K562 (cell line): ENCODE results near the gene GP1BB.

Experiments used
- CTCF ChIP-seq, 3 experiments: IDR thresholded peaks in 2 of 3; conservative IDR thresholded peaks in 1 of 3; 2 replicates each; pipeline ENCODE4 v1.5.1; 2011 to 2012; ENCODE audit warnings: low read length in 3 of 3, mild to moderate bottlenecking in 3 of 3, control low read depth in 2 of 3, improper control_type of control experiment in 1 of 3, inconsistent platforms in 1 of 3, low read depth in 1 of 3, mixed read lengths in 1 of 3, moderate library complexity in 1 of 3; ENCODE audit not compliant: insufficient read depth in 2 of 3
- DDX20 ChIP-seq: fragments of 450-650 bp; IDR thresholded peaks from 2 replicates; pipeline ENCODE4 v1.6.1; 2016; ENCODE audit warnings: missing genetic modification characterization, low read depth, mild to moderate bottlenecking, missing compliant biosample characterization, moderate library complexity
- EZH2 ChIP-seq: IDR thresholded peaks from 2 replicates; pipeline ENCODE4 v1.6.1; 2012; ENCODE audit warnings: low read depth, mild to moderate bottlenecking, inconsistent platforms, low read length, borderline replicate concordance
- GABPA ChIP-seq: fragments of 200-800 bp; sonication (Bioruptor generic); conservative IDR thresholded peaks from 2 replicates; pipeline ENCODE4 v1.6.1; 2016; ENCODE audit warnings: low read depth, missing genetic modification characterization, missing compliant biosample characterization
- HNRNPL ChIP-seq: fragments of 200-400 bp; formaldehyde crosslinking; IDR thresholded peaks from 2 replicates; pipeline ENCODE4 v1.6.1; 2017; ENCODE audit warnings: low read depth, mild to moderate bottlenecking, low read length
- KDM1A ChIP-seq, 2 experiments: fragments of 450-650 bp; IDR thresholded peaks; 2 replicates each; pipeline ENCODE4 v1.6.1; 2016; ENCODE audit warnings: mild to moderate bottlenecking in 2 of 2
- L3MBTL2 ChIP-seq: fragments of 450-650 bp; IDR thresholded peaks from 2 replicates; pipeline ENCODE4 v1.6.1; 2016; ENCODE audit warnings: mild to moderate bottlenecking, moderate library complexity
- PHF8 ChIP-seq: fragments of 200-600 bp; sonication (generic); IDR thresholded peaks from 2 replicates; pipeline ENCODE4 v1.6.1; 2012; ENCODE audit warnings: mixed run types, mild to moderate bottlenecking, inconsistent platforms, low read length, moderate library complexity, borderline replicate concordance
- POLR2A ChIP-seq: fragments of 450-650 bp; conservative IDR thresholded peaks from 2 replicates; pipeline ENCODE4 v1.6.1; 2016
- RAD51 ChIP-seq: fragments of 450-650 bp; IDR thresholded peaks from 2 replicates; pipeline ENCODE4 v1.7.1; 2016; ENCODE audit warnings: low read depth, mild to moderate bottlenecking, borderline replicate concordance
- SMAD3 ChIP-seq: fragments of 450-650 bp; formaldehyde crosslinking; conservative IDR thresholded peaks from 2 replicates; pipeline ENCODE4 v1.4.0; 2020; ENCODE audit warnings: mild to moderate bottlenecking
- ZFP36 ChIP-seq: fragments of 150-350 bp; IDR thresholded peaks from 2 replicates; pipeline ENCODE4 v1.6.1; 2018; ENCODE audit warnings: low read length, low read depth; ENCODE audit not compliant: partially characterized antibody

- TF ChIP-seq POLR2A (no peak), L3MBTL2 (no peak), GABPA (tag) (no peak), CTCF (IDR thresholded peaks at IDR 0.05 in 2 of 3, conservative IDR thresholded peaks at IDR 0.05 in 1 of 3; ENCODE audit: insufficient read depth in 2 of 3, low read depth in 1 of 3, low read length in 3 of 3) (no peak), PHF8 (no peak), EZH2 (no peak), ZFP36 (no peak), SMAD3 (CRISPR knock-in tag) (no peak), HNRNPL (no peak), DDX20 (tag) (no peak), KDM1A (IDR thresholded peaks at IDR 0.05) (no peak), RAD51 (no peak)
Observed at GRCh38 chr22:19719488-19720021, 3.8 kb upstream of the GP1BB start.
